Natural killer cell (primary cell): ENCODE measurements around the gene TH. TPM values are rescaled to one million over a fixed set of nuclear protein-coding genes. Genes with fewer than 3 reads are reported as not detected.

ENCODE experiments used
- ATAC-seq, 3 donors: fragments of 150-1000 bp in 2 of 3; fragments of 200-7000 bp in 1 of 3; cut with Tn5 transposase; 1 replicate in 1 of 3; 2 replicates in 2 of 3; pipeline ENCODE4 v1.10.0; 2021; ENCODE audit warnings: mild to moderate bottlenecking in 2 of 3, moderate library complexity in 2 of 3
- DNase-seq, 2 donors: peaks; one replicate each; pipeline versions ENCODE4 v3.0.0 to v3.0.0-alpha.2; 2013 to 2021; ENCODE audit warnings: mixed read lengths in 1 of 2
- H3K27ac ChIP-seq: one replicate; pipeline ENCODE4 v1.5.1; 2013; ENCODE audit warnings: mild to moderate bottlenecking, low read length
- H3K27me3 ChIP-seq: one replicate; pipeline ENCODE4 v1.6.1; 2013; ENCODE audit warnings: low read length; ENCODE audit not compliant: control insufficient read depth, insufficient read depth
- H3K36me3 ChIP-seq: one replicate; pipeline ENCODE4 v1.6.1; 2013; ENCODE audit warnings: low read length; ENCODE audit not compliant: control insufficient read depth, insufficient read depth
- H3K4me1 ChIP-seq: one replicate; pipeline ENCODE4 v1.6.1; 2013; ENCODE audit warnings: low read length; ENCODE audit not compliant: control insufficient read depth, insufficient read depth
- H3K4me3 ChIP-seq: one replicate; pipeline ENCODE4 v1.5.1; 2013; ENCODE audit warnings: low read length
- H3K9me3 ChIP-seq: one replicate; pipeline ENCODE4 v1.6.1; 2013; ENCODE audit warnings: low read length; ENCODE audit not compliant: control insufficient read depth, insufficient read depth
- H3K27ac Mint-ChIP-seq, 2 donors: one replicate each; pipeline ENCODE4 v1.8.0; 2022; ENCODE audit warnings: mild to moderate bottlenecking in 2 of 2, mixed read lengths in 2 of 2, moderate library complexity in 1 of 2
- H3K27me3 Mint-ChIP-seq, 2 donors: one replicate each; pipeline ENCODE4 v1.8.0; 2022; ENCODE audit warnings: low read depth in 2 of 2, mixed read lengths in 2 of 2
- H3K36me3 Mint-ChIP-seq: one replicate; pipeline ENCODE4 v1.8.0; 2022; ENCODE audit warnings: mixed read lengths
- H3K4me1 Mint-ChIP-seq, 2 donors: one replicate each; pipeline ENCODE4 v1.8.0; 2022; ENCODE audit warnings: mixed read lengths in 2 of 2
- H3K4me3 Mint-ChIP-seq: one replicate; pipeline ENCODE4 v1.8.0; 2022; ENCODE audit warnings: mild to moderate bottlenecking, moderate library complexity, mixed read lengths
- H3K9me3 Mint-ChIP-seq, 2 donors: one replicate each; pipeline ENCODE4 v1.8.0; 2022; ENCODE audit warnings: mixed read lengths in 2 of 2
- WGBS: methylation state at CpG from one replicate; pipeline ENCODE4 v1.1.7; 2013; ENCODE audit warnings: missing lambda C conversion rate; ENCODE audit not compliant: insufficient coverage; 5-methylcytosine and 5-hydroxymethylcytosine counted together
- intact Hi-C: fragments of 100-400 bp; cut with micrococcal nuclease; formaldehyde crosslinking; loops from one replicate; pipeline ENCODE4 v1.14.2; 2022
- total RNA-seq, 4 donors: library from RNA; stranded (reverse); fragments of 120-200 nt in 1 of 4; gene quantifications; one replicate each; pipeline versions ENCODE4 v1.2.3 to v1.2.4, GENCODE V29; 2013 to 2022
- TF ChIP-seq, protein P1 (sequence below): fragments of 200-600 bp; IDR thresholded peaks from one replicate; pipeline ENCODE4 v1.8.0; 2022; ENCODE audit warnings: antibody characterized with exemption

Gene TH
- total RNA-seq, 3 donors from 2014 or later (not counting 1 experiment from before 2014, with no cell fraction given) = not detected

DNA sequence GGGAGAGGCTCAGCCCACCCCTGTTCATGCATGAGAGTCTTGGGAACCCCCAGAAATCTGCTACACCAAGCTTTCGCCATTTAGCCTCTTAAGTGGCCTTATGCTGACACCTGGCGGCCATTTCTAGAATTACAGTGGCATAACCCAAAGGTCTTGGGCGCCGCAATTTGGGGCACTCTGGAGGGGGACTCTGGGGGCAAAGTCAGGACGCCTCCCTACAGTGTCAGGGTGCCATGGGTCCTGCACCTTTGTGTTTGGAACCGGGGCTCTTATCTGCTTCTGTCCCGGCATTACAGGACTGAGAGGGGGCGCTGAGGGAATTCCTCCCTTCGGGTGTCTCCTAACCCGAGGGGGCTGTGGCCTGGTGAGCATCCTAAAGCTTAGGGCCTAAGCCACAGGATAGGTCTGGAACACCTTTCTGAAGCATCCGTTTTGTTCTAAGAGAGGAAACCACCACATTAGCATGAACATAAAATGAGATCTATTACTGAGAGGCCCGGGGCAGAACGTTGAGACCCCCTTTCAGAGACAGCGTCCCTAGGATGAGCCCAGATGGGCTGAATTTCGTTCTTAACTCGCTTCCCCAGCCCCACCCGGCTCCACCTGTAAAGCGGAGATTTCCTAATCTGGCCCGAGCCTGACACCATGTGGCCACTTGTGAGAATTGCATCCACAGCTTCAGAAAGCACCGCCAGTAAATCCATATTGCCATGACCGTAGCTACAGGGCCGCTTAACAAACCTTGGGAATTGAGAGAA lies 19.9 kb downstream of the TH start:
- Mint-ChIP-seq H3K4me1 (peaks cover 9 to 10% of the 10 kb centered on the region in 2 donors), H3K4me3 (peak overlapping the region; percentile 56), H3K9me3 (no peaks in the 10 kb centered on the region), H3K27me3 (peaks cover 19 to 39% of the 10 kb centered on the region in 2 donors), H3K36me3 (no peaks in the 10 kb centered on the region), H3K27ac (no peak overlapping the region)
- Histone ChIP-seq H3K36me3 (no peaks in the 10 kb centered on the region), H3K27ac (no peak overlapping the region), H3K27me3 (peaks cover 15% of the 10 kb centered on the region), H3K9me3 (no peaks in the 10 kb centered on the region), H3K4me1 (peaks cover 7% of the 10 kb centered on the region), H3K4me3 (no peak overlapping the region)
- ATAC-seq (peak; percentile 81 to 87 (median 83)), DNase-seq (peak; percentile 76 to 91)
- TF ChIP-seq, protein P1, sequence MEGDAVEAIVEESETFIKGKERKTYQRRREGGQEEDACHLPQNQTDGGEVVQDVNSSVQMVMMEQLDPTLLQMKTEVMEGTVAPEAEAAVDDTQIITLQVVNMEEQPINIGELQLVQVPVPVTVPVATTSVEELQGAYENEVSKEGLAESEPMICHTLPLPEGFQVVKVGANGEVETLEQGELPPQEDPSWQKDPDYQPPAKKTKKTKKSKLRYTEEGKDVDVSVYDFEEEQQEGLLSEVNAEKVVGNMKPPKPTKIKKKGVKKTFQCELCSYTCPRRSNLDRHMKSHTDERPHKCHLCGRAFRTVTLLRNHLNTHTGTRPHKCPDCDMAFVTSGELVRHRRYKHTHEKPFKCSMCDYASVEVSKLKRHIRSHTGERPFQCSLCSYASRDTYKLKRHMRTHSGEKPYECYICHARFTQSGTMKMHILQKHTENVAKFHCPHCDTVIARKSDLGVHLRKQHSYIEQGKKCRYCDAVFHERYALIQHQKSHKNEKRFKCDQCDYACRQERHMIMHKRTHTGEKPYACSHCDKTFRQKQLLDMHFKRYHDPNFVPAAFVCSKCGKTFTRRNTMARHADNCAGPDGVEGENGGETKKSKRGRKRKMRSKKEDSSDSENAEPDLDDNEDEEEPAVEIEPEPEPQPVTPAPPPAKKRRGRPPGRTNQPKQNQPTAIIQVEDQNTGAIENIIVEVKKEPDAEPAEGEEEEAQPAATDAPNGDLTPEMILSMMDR = peak; percentile 76
- 3% methylated on average over 20 of the region's 22 CpGs for WGBS
- intact Hi-C loops = loop anchor here (1.0 to 2.0 kb wide), 4 partner anchors 269 to 499 kb away; no protein-coding TSS in a partner anchor

DNA sequence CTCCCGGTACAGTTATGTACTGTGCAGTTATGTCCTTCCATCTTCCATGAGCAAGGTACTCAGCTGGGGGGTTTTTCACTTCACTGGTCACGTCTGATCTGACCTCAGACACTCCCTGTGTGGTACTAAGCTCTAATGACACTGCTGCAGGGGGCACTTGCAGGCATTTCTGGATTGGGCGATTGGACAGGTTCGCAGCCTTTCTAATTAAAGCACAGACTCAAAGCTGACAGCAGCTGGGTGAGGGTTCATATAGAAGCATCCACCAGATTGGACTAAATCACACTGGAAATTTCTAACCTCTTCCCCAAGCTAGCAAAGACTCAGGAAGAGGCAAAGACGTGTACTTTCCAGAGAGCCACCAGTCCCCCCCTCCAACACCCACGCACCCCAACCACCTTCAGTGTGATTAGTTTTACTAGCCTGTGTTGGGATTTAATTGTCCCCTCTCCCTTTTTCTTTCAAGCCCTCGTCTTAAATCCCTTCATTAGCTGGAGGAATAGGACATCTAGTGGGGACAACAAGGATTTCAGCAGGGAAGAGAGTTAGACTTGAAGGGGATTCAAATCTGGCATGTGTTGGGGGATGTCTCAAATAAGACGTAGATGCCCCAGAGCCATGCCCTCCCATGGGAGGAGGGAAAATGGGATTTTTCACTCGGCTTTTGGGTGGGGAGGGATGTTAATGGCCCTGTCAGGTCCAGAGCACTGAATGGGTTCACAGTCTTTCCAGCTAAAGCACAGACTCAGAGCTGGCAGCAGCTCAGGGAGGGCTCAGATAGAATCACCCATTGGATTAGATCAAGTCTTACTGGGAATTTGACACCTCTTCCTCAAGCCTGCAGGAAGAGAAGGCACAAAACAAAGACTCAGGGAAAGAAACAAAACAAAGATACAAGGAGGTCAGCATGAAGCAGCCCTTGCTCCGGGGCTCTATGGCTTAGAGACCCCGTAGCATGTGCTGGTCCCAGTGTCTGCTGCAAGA lies 21.5 kb downstream of the TH start:
- H3K4me1 Mint-ChIP-seq = peaks cover 9 to 10% of the 10 kb centered on the region in 2 donors
- H3K27me3 Mint-ChIP-seq = peaks cover 30 to 47% of the 10 kb centered on the region in 2 donors
- TF ChIP-seq, protein P1 = no peak
- intact Hi-C loops = loop anchor here (2.0 kb wide), 2 partner anchors 267 to 457 kb away; no protein-coding TSS in a partner anchor
- H3K36me3 Mint-ChIP-seq = no peaks in the 10 kb centered on the region
- Histone ChIP-seq H3K4me1 (peaks cover 7% of the 10 kb centered on the region), H3K36me3 (no peaks in the 10 kb centered on the region), H3K27ac (no peak overlapping the region), H3K27me3 (peaks cover 27% of the 10 kb centered on the region), H3K4me3 (no peak overlapping the region), H3K9me3 (no peaks in the 10 kb centered on the region)
- no peak overlapping the region for H3K27ac Mint-ChIP-seq
- WGBS = 53% methylated on average over 9 of the region's 11 CpGs
- H3K4me3 Mint-ChIP-seq = no peak overlapping the region
- ATAC-seq = no peak
- no peak for DNase-seq
- H3K9me3 Mint-ChIP-seq = no peaks in the 10 kb centered on the region

DNA sequence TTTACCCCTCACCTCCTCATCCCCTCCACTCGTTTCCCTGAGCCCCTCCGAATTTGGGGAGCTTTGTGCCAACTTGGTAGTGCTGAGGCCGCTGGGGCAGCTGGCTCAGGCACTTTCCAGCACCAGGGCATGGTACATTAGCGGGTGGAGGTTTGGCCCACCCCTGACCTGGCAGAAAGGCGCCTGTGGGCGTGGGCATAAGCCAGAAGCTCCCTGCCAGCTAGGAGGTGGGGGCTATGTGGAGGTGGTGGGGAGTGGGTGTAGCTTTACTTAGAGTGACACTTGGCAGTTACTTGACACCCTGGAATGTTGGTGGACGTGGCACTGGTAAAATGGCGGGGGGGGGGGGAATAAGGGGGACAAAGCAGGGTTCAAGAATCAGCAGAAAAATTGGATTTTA lies 22.2 kb downstream of the TH start:
- Histone ChIP-seq H3K4me1 (peaks cover 7% of the 10 kb centered on the region), H3K4me3 (no peak overlapping the region), H3K36me3 (no peaks in the 10 kb centered on the region), H3K27ac (no peak overlapping the region), H3K27me3 (peaks cover 29% of the 10 kb centered on the region), H3K9me3 (no peaks in the 10 kb centered on the region)
- WGBS = 64% methylated on average over 8 of the region's 8 CpGs
- Mint-ChIP-seq H3K27me3 (peaks cover 30 to 52% of the 10 kb centered on the region in 2 donors), H3K4me1 (peaks cover 9 to 10% of the 10 kb centered on the region in 2 donors), H3K4me3 (no peak overlapping the region), H3K36me3 (no peaks in the 10 kb centered on the region), H3K9me3 (no peaks in the 10 kb centered on the region), H3K27ac (no peak overlapping the region)
- TF ChIP-seq, protein P1 = no peak
- no peak for DNase-seq
- intact Hi-C loops = no loop called here
- no peak for ATAC-seq
